Spleen (tissue), 11 donors: ENCODE results near the gene CIDEB. TPM values are rescaled to one million over a fixed set of nuclear protein-coding genes. Genes with fewer than 3 reads are reported as not detected.

Experiments
- DNase-seq: peaks from one replicate; pipeline ENCODE4 v3.0.0-alpha.2; 2020
- H3K27ac ChIP-seq, 8 donors: fragments of 200-600 bp; sonication (generic) in 7 of 8; 1 replicate in 4 of 8; 2 replicates in 4 of 8; pipeline versions ENCODE4 v1.5.0 to v1.8.0; 2016 to 2021; ENCODE audit warnings: inconsistent platforms in 4 of 8, mild to moderate bottlenecking in 4 of 8, moderate library complexity in 1 of 8
- H3K27me3 ChIP-seq, 7 donors: fragments of 200-600 bp; sonication (generic) in 6 of 7; replicated peaks in 1 of 7; 1 replicate in 4 of 7; 2 replicates in 3 of 7; pipeline versions ENCODE4 v1.5.0 to v1.8.0; 2016 to 2021; ENCODE audit warnings: inconsistent platforms in 3 of 7, mild to moderate bottlenecking in 1 of 7
- H3K36me3 ChIP-seq, 6 donors: fragments of 200-600 bp; sonication (generic) in 5 of 6; 1 replicate in 4 of 6; 2 replicates in 2 of 6; pipeline versions ENCODE4 v1.5.0 to v1.8.0; 2016 to 2021; ENCODE audit warnings: inconsistent platforms in 2 of 6
- H3K4me1 ChIP-seq, 6 donors: fragments of 200-600 bp; sonication (generic) in 5 of 6; 1 replicate in 3 of 6; 2 replicates in 3 of 6; pipeline versions ENCODE4 v1.5.0 to v1.8.0; 2016 to 2021; ENCODE audit warnings: inconsistent platforms in 3 of 6
- H3K4me3 ChIP-seq, 8 donors: fragments of 200-600 bp; sonication (generic) in 7 of 8; 1 replicate in 4 of 8; 2 replicates in 4 of 8; pipeline versions ENCODE4 v1.5.0 to v1.8.0; 2016 to 2021; ENCODE audit warnings: inconsistent platforms in 4 of 8, mild to moderate bottlenecking in 4 of 8, moderate library complexity in 2 of 8
- H3K9me3 ChIP-seq, 8 donors: fragments of 200-600 bp; sonication (generic) in 7 of 8; 1 replicate in 4 of 8; 2 replicates in 4 of 8; pipeline versions ENCODE4 v1.5.0 to v1.8.0; 2016 to 2021; ENCODE audit warnings: inconsistent platforms in 4 of 8
- POLR2A ChIP-seq, 3 donors: fragments of 450-650 bp; IDR thresholded peaks; one replicate each; pipeline ENCODE4 v1.5.1; 2017; ENCODE audit warnings: antibody characterized with exemption in 3 of 3, mild to moderate bottlenecking in 1 of 3
- POLR2AphosphoS5 ChIP-seq, 3 donors: sonication (generic); formaldehyde crosslinking; IDR thresholded peaks; one replicate each; pipeline ENCODE4 v1.5.1; 2017; ENCODE audit warnings: antibody characterized with exemption in 3 of 3
- WGBS, 5 donors: extraction: QIAGEN DNeasy Blood & Tissue Kit in 3 of 5; methylation state at CpG; one replicate each; pipeline versions ENCODE4 v1.1.5 to v1.1.7; 2013 to 2018; 5-methylcytosine and 5-hydroxymethylcytosine counted together
- intact Hi-C: fragments of 100-400 bp; cut with DNase I; formaldehyde crosslinking; loops from one replicate; pipeline ENCODE4 v1.15.0; 2023; ENCODE audit warnings: low total_unique reads
- polyA plus RNA-seq, 3 donors: library from polyadenylated mRNA; stranded (reverse); fragments of 200-250 nt; gene quantifications; one replicate each; pipeline ENCODE4 v1.2.1, GENCODE V29; 2013
- total RNA-seq, 7 donors: library from RNA; depleted of rRNA in 3 of 7; stranded (reverse); fragments of >200 nt in 3 of 7; fragmentation: NEBNext Ultra II Directional in 4 of 7; extraction: Animal tissue kit (Norgen Biotek cat#: 25700) in 4 of 7; gene quantifications; one replicate each; pipeline versions ENCODE4 v1.1.0 to v1.2.1, GENCODE V29; 2016 to 2021
- TF ChIP-seq, protein P1 (sequence below), 11 experiments: fragments of 200-600 bp in 7 of 11; fragments of 450-650 bp in 4 of 11; sonication (generic) in 4 of 11; IDR thresholded peaks in 8 of 11; conservative IDR thresholded peaks in 3 of 11; 1 replicate in 7 of 11; 2 replicates in 4 of 11; pipeline versions ENCODE4 v1.4.0 to v1.8.0; 2016 to 2021; ENCODE audit warnings: antibody characterized with exemption in 11 of 11, inconsistent platforms in 4 of 11, mild to moderate bottlenecking in 1 of 11
- donor health status: healthy with polysubstance abuse.
- donor health status: DM: no; HTN: no; CAD: no; lungs with moderate emphysema.
- donor health status: DM: no; HTN: no; CAD: no.
- donor health status: Bipolar disorder and iron deficiency.
- donor health status: healthy.
- donor health status: DM: no; HTN: no; CAD: no.
- donor health status: DM: yes; HTN: yes; CAD: no.

CIDEB gene
- total and polyA plus RNA-seq, 10 donors = 31.0 to 145 (median 81.6) TPM

DNA sequence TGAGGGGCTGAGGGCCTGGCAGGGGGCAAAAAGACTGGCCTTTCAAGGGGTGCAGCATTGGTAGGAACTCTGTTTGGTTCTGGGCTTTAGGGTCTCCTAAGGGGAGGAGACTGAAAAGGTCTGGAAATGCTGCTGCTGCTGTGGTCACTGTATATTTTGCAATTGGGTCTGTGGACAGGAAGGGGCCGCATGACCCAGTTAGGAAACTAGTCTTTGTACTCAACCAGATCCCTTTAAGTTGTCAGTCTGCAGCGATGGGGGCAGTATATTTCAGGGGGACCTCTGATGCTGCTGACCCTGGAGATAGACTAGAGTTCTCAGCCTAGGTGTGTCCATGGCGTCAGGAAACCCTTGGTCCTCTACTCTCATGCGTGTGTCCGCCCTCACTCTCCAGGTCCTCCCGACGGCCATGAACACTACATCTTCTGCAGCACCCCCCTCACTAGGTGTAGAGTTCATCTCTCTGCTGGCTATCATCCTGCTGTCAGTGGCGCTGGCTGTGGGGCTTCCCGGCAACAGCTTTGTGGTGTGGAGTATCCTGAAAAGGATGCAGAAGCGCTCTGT lies 7.5 kb upstream of the CIDEB start:
- 50 to 79% (median 62%) methylated on average over 9 to 10 of the region's 10 CpGs for WGBS, 5 donors
- Histone ChIP-seq H3K4me3 (peak overlapping the region in 4 of 8 donors; percentile 15 to 87 (median 24)), H3K4me1 (peaks cover 38 to 92% (median 70%) of the 10 kb centered on the region in 6 donors), H3K27ac (peak overlapping the region; percentile 91 to 98 (median 96)), H3K36me3 (peaks cover 0 to 41% (median 0%) of the 10 kb centered on the region in 6 donors), H3K9me3 (no peaks in the 10 kb centered on the region), H3K27me3 (no peaks in the 10 kb centered on the region)
- no peak for TF ChIP-seq POLR2AphosphoS5 (IDR thresholded peaks at IDR 0.05)
- TF ChIP-seq, protein P1, sequence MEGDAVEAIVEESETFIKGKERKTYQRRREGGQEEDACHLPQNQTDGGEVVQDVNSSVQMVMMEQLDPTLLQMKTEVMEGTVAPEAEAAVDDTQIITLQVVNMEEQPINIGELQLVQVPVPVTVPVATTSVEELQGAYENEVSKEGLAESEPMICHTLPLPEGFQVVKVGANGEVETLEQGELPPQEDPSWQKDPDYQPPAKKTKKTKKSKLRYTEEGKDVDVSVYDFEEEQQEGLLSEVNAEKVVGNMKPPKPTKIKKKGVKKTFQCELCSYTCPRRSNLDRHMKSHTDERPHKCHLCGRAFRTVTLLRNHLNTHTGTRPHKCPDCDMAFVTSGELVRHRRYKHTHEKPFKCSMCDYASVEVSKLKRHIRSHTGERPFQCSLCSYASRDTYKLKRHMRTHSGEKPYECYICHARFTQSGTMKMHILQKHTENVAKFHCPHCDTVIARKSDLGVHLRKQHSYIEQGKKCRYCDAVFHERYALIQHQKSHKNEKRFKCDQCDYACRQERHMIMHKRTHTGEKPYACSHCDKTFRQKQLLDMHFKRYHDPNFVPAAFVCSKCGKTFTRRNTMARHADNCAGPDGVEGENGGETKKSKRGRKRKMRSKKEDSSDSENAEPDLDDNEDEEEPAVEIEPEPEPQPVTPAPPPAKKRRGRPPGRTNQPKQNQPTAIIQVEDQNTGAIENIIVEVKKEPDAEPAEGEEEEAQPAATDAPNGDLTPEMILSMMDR (IDR thresholded peaks at IDR 0.05 in 8 of 11, conservative IDR thresholded peaks at IDR 0.05 in 3 of 11) = no peak
- TF ChIP-seq POLR2A (IDR thresholded peaks at IDR 0.05) = no peak
- no peak for DNase-seq
- intact Hi-C loops = no loop called here

- DNase-seq = no peak
- Histone ChIP-seq H3K27me3 (no peaks in the 10 kb centered on the region), H3K4me1 (peaks cover 45 to 100% (median 77%) of the 10 kb centered on the region in 6 donors), H3K36me3 (peaks cover 0 to 40% (median 0%) of the 10 kb centered on the region in 6 donors), H3K4me3 (peak overlapping the region in 4 of 8 donors; percentile 15 to 87 (median 24)), H3K9me3 (no peaks in the 10 kb centered on the region), H3K27ac (peak overlapping the region; percentile 91 to 98 (median 96))
- no peak for TF ChIP-seq POLR2A (IDR thresholded peaks at IDR 0.05)
- peak in 2 of 3 donors; percentile 18 to 37 for TF ChIP-seq POLR2AphosphoS5 (IDR thresholded peaks at IDR 0.05)
- intact Hi-C loops = no loop called here
- WGBS, 5 donors = 45 to 68% (median 59%) methylated on average over 5 of the region's 5 CpGs
Observed at GRCh38 chr14:24314377-24315193, 6.8 kb upstream of the CIDEB start.

GRCh38 chr14:24313913-24314312 lies 6.1 kb upstream of the CIDEB start:
- peaks cover 47 to 100% (median 84%) of the 10 kb centered on the region in 6 donors for H3K4me1 ChIP-seq
- H3K4me3 ChIP-seq = peak overlapping the region in 2 of 8 donors; percentile 9 to 87
- H3K36me3 ChIP-seq = peaks cover 0 to 40% (median 0%) of the 10 kb centered on the region in 6 donors
- H3K27ac ChIP-seq = peak overlapping the region; percentile 91 to 98 (median 96)
- peak; percentile 75 for DNase-seq
- intact Hi-C loops = no loop called here
- no peaks in the 10 kb centered on the region for H3K27me3 ChIP-seq
- TF ChIP-seq POLR2A (IDR thresholded peaks at IDR 0.05) = no peak
- TF ChIP-seq, protein P1 (IDR thresholded peaks at IDR 0.05 in 8 of 11, conservative IDR thresholded peaks at IDR 0.05 in 3 of 11) = no peak
- TF ChIP-seq POLR2AphosphoS5 (IDR thresholded peaks at IDR 0.05) = peak in 1 of 3 donors; percentile 40
- 20 to 53% (median 31%) methylated on average over 2 of the region's 2 CpGs for WGBS, 5 donors
- H3K9me3 ChIP-seq = no peaks in the 10 kb centered on the region

GRCh38 chr14:24312736-24313507 lies 5.1 kb upstream of the CIDEB start:
- intact Hi-C loops = no loop called here
- WGBS, 5 donors = 16 to 25% (median 22%) methylated on average over 9 of the region's 9 CpGs
- peaks cover 55 to 100% (median 91%) of the 10 kb centered on the region in 6 donors for H3K4me1 ChIP-seq
- peak overlapping the region; percentile 91 to 98 (median 96) for H3K27ac ChIP-seq
- H3K9me3 ChIP-seq = no peaks in the 10 kb centered on the region
- H3K27me3 ChIP-seq = no peaks in the 10 kb centered on the region
- peak; percentile 86 for DNase-seq
- TF ChIP-seq POLR2A (IDR thresholded peaks at IDR 0.05) (no peak), POLR2AphosphoS5 (IDR thresholded peaks at IDR 0.05) (peak in 2 of 3 donors; percentile 39 to 94)
- TF ChIP-seq, protein P1 (IDR thresholded peaks at IDR 0.05 in 8 of 11, conservative IDR thresholded peaks at IDR 0.05 in 3 of 11) = peak in 1 of 11 experiments; percentile 23
- H3K4me3 ChIP-seq = peak overlapping the region in 4 of 8 donors; percentile 64 to 88 (median 83)
- peaks cover 0 to 40% (median under 1%) of the 10 kb centered on the region in 6 donors for H3K36me3 ChIP-seq
